ENCODE data around the gene HACD1.
"Not testable (repeated sequence)": the region's sequence is repeated elsewhere in the genome, so short reads cannot be mapped to it uniquely, and the experiment has no call there.

The HACD1 gene

DNA sequence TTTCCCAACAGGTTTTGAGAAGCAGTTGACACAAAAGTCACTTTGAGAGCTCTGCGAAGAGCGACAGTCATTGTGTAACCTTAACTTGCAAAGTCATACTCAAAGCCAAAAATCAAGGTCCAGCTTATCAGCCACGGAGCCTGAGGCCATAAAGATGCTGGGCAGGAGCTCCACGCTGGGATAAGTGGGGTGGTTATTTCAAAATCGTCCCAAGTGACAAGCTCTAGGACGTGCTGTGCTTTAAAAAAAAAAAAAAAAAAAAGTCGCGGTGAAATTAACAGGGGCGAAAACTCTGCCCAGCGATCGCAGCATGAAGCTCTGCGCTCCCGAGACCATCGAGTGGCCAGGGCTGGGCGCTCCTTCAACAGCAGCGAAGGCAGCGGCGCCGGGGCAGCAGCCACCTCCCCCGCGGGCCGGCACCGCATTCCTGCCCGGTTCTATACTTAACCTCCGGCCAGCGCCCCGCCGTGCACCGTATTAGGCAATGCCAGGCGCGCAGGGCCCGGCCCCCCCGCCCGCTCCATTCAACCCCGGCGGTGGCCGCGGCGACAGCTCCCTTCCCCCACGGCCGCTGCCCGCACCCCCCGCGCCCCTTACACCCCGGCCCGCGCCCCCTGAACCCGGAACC lies 657 bp downstream of the HACD1 start:
- Mint-ChIP-seq H3K4me1 (ENCODE audit: low read depth) (peaks cover 4% of the 10 kb centered on the region), H3K4me3 (peak overlapping the region; percentile 63), H3K36me3 (ENCODE audit: low read depth) (no peaks in the 10 kb centered on the region), H3K27ac (no peak overlapping the region), H3K27me3 (peaks cover 25% of the 10 kb centered on the region), H3K9me3 (no peaks in the 10 kb centered on the region)
- DNase-seq = peak; percentile 65

DNA sequence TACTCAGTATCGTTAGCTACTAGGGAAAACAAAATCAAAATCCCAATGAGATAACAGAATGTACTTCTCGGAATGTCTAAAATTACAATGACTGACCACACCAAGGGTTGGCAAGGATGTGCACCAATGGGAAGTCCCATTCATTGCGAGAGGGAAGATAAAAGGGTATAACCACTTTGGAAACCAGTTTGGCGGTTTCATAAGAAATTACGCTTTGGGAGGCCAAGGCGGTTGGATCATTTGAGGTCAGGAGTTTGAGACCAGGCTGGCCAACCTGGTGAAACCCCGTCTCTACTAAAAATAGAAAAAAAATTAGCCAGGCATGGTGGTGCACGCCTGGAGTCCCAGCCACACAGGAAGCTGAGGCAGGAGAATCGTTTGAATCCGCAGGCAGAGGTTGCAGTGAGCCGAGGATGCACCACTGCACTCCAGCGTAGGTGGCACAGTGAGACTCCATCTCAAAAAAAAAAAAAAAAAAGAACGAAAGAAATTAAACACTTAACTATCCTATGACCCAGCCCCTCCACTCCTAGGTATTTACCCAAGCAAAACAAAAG lies 7.6 kb downstream of the HACD1 start:
- H3K9me3 Mint-ChIP-seq = no peaks in the 10 kb centered on the region
- H3K27ac Mint-ChIP-seq = no peak overlapping the region
- no peaks in the 10 kb centered on the region for H3K27me3 Mint-ChIP-seq
- H3K4me1 Mint-ChIP-seq (ENCODE audit: low read depth) = peaks cover 2% of the 10 kb centered on the region
- DNase-seq = no peak
- H3K4me3 Mint-ChIP-seq = no peak overlapping the region
- no peaks in the 10 kb centered on the region for H3K36me3 Mint-ChIP-seq (ENCODE audit: low read depth)

DNA sequence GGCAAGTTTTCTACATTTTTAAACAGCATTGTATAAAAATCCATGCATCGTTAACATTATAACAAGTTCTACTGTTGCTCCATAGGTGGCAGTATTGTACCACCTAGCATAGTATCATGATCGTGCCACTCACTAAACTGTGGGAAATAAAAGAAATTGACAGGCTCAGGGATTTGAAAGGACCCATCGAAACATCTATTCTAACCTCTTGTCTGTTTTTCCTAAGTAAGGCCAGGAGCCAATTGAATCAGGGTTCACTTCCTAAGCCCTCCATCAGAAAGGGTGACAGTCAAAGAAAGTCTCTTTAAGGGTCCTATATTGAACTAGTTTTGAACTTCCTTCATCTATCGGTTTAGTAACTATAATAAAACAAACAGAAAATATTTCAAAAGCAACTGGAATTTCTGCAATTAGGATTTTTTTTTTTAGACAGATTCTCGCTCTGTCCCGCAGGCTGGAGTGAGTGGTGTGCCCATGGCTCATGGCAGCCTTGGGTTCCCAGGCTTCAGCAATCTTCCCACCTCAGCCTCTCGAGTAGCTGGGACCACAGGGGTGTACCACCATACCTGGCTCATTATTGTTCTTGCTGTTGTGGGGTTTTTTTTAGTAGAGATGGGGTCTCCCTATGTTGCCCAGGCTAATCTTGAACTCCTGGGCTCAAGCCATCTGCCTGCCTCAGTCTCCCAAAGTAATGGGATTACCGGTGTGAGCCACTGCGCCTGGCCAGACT lies 9.4 kb downstream of the HACD1 start:
- Mint-ChIP-seq H3K4me3 (no peak overlapping the region), H3K27me3 (no peaks in the 10 kb centered on the region), H3K36me3 (ENCODE audit: low read depth) (no peaks in the 10 kb centered on the region), H3K4me1 (ENCODE audit: low read depth) (peaks cover 2% of the 10 kb centered on the region), H3K9me3 (no peaks in the 10 kb centered on the region), H3K27ac (no peak overlapping the region)
- no peak for DNase-seq

- Mint-ChIP-seq H3K9me3 (no peaks in the 10 kb centered on the region), H3K36me3 (ENCODE audit: low read depth) (no peaks in the 10 kb centered on the region), H3K27me3 (no peaks in the 10 kb centered on the region), H3K4me1 (ENCODE audit: low read depth) (peaks cover 2% of the 10 kb centered on the region), H3K4me3 (no peak overlapping the region), H3K27ac (no peak overlapping the region)
- no peak for DNase-seq
Observed at GRCh38 chr10:17607060-17607459, 10.1 kb downstream of the HACD1 start.

DNA sequence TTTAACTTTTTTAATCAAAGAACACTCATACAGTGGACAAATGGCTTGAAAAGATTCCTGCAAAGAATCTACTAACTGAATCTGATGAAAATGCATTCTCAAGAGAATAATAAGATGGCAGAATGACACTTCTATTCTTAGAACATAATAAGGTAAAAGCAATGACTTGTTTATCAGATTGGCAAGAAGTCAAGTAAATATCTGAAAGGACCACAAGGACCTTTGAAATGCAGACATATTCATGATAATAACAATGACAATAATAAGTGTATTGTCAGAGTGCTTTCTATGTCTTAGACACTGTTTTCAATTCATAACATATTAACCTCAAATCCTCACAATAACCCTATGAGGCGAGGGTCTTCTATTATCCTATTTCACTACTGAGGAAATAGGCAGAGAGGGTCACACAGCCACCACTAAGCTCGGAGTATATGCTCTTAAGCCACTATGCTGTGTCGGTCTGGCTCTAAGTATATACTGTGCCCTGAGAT lies 10.6 kb downstream of the HACD1 start:
- H3K27me3 Mint-ChIP-seq = no peaks in the 10 kb centered on the region
- no peak for DNase-seq
- H3K36me3 Mint-ChIP-seq (ENCODE audit: low read depth) = no peaks in the 10 kb centered on the region
- peaks cover 2% of the 10 kb centered on the region for H3K4me1 Mint-ChIP-seq (ENCODE audit: low read depth)
- no peaks in the 10 kb centered on the region for H3K9me3 Mint-ChIP-seq
- H3K27ac Mint-ChIP-seq = no peak overlapping the region
- H3K4me3 Mint-ChIP-seq = no peak overlapping the region

- Mint-ChIP-seq H3K4me1 (ENCODE audit: low read depth) (peaks cover 2% of the 10 kb centered on the region), H3K36me3 (ENCODE audit: low read depth) (no peaks in the 10 kb centered on the region), H3K9me3 (no peaks in the 10 kb centered on the region), H3K27me3 (no peaks in the 10 kb centered on the region), H3K27ac (no peak overlapping the region), H3K4me3 (no peak overlapping the region)
- no peak for DNase-seq
Observed at GRCh38 chr10:17605936-17606335, 11.2 kb downstream of the HACD1 start.

- Mint-ChIP-seq H3K4me3 (no peak overlapping the region), H3K27me3 (no peaks in the 10 kb centered on the region), H3K9me3 (no peaks in the 10 kb centered on the region), H3K27ac (no peak overlapping the region), H3K4me1 (ENCODE audit: low read depth) (no peaks in the 10 kb centered on the region), H3K36me3 (ENCODE audit: low read depth) (no peaks in the 10 kb centered on the region)
- DNase-seq = no peak
Observed at GRCh38 chr10:17599089-17599488, 18.1 kb downstream of the HACD1 start.

DNA sequence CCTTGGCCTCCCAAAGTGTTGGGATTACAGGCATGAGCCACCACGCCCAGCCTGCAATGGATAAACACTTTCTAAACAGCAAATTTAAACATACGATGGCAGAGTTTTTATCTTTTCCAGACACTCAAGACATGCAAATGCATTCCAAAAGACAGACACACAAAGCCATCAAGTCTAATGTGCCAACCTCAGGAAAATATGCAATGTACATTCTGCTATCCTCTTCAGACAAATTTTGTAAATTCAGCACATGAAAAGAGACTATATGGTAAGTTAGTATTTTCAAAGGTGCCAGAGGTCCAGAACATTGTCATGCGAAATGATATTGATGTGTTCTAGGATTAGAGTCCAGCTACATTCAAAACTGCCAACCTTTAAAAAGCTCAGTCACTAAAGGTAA lies 19.8 kb downstream of the HACD1 start:
- no peaks in the 10 kb centered on the region for H3K36me3 Mint-ChIP-seq (ENCODE audit: low read depth)
- DNase-seq = no peak
- H3K4me3 Mint-ChIP-seq = no peak overlapping the region
- H3K27me3 Mint-ChIP-seq = no peaks in the 10 kb centered on the region
- no peaks in the 10 kb centered on the region for H3K4me1 Mint-ChIP-seq (ENCODE audit: low read depth)
- no peak overlapping the region for H3K27ac Mint-ChIP-seq
- no peaks in the 10 kb centered on the region for H3K9me3 Mint-ChIP-seq

DNA sequence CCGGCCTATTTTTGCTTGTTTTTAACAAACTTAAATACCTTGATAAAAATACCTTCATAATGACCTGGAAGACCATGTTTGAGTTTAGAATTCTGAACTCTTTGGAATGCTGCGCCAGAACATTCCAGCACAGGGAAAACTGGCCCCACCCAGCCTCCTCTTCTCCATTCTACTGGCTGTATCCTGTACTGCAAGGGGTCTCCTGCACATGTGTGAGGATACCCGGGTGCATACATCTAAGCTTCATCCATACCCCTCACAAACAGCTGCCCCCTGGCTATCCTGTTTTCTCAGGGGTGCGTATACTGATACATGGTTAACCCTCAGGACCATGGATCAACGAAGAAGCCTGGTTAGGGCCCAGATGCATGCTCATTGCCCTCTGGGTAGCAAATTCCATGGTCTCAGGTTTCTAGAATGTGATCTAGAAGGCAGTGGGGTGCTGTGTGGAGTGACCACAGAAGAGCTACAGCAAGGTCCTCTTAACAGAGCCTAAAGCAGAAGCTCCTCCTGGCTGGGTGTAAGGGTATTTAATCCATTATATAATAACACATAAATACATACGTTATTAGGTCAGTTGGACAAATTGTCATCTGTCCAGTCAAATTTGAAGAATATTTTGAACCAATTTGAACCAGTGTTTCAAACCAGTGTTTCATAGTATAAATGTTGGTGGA lies 26.1 kb downstream of the HACD1 start:
- Mint-ChIP-seq H3K9me3 (no peaks in the 10 kb centered on the region), H3K4me3 (no peak overlapping the region), H3K36me3 (ENCODE audit: low read depth) (no peaks in the 10 kb centered on the region), H3K4me1 (ENCODE audit: low read depth) (peaks cover 5% of the 10 kb centered on the region), H3K27me3 (no peaks in the 10 kb centered on the region), H3K27ac (no peak overlapping the region)
- DNase-seq = no peak

- DNase-seq; H3K27me3 Mint-ChIP-seq; H3K4me3 Mint-ChIP-seq; H3K27ac Mint-ChIP-seq; H3K36me3 Mint-ChIP-seq (ENCODE audit: low read depth); H3K9me3 Mint-ChIP-seq; H3K4me1 Mint-ChIP-seq (ENCODE audit: low read depth): not testable (repeated sequence)
Observed at GRCh38 chr10:17589316-17589715, 27.9 kb downstream of the HACD1 start.

DNA sequence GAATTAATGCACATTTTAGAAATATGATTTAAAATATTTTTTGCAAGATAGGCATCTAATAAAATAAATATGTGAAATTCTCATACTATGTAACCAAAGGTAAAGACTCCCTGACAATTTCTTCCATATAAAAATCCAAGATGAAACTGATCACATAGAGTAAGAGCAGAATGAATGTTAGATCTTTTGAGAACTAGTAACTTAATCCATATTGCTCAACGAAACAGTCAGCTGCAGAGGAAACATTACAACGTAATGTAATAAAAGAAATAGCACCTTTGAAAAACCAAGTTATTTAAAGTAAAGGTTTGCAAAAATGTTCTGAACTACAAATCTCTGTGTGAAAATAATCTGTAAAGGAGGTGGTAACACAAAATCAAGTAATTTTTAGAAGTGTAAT lies 28.8 kb downstream of the HACD1 start:
- no peak overlapping the region for H3K27ac Mint-ChIP-seq
- H3K4me3 Mint-ChIP-seq = no peak overlapping the region
- peaks cover 9% of the 10 kb centered on the region for H3K27me3 Mint-ChIP-seq
- H3K9me3 Mint-ChIP-seq = no peaks in the 10 kb centered on the region
- no peaks in the 10 kb centered on the region for H3K36me3 Mint-ChIP-seq (ENCODE audit: low read depth)
- peaks cover 5% of the 10 kb centered on the region for H3K4me1 Mint-ChIP-seq (ENCODE audit: low read depth)
- DNase-seq = no peak

GRCh38 chr10:17587321-17587720 lies 29.9 kb downstream of the HACD1 start:
- not testable (repeated sequence) for H3K9me3 Mint-ChIP-seq; H3K4me3 Mint-ChIP-seq; H3K4me1 Mint-ChIP-seq (ENCODE audit: low read depth); H3K27me3 Mint-ChIP-seq; H3K36me3 Mint-ChIP-seq (ENCODE audit: low read depth); DNase-seq; H3K27ac Mint-ChIP-seq

- no peak for DNase-seq
- Mint-ChIP-seq H3K4me3 (no peak overlapping the region), H3K4me1 (ENCODE audit: low read depth) (peaks cover 5% of the 10 kb centered on the region), H3K9me3 (no peaks in the 10 kb centered on the region), H3K27ac (no peak overlapping the region), H3K36me3 (ENCODE audit: low read depth) (no peaks in the 10 kb centered on the region), H3K27me3 (peaks cover 9% of the 10 kb centered on the region)
Observed at GRCh38 chr10:17586821-17587234, 30.3 kb downstream of the HACD1 start.

DNA sequence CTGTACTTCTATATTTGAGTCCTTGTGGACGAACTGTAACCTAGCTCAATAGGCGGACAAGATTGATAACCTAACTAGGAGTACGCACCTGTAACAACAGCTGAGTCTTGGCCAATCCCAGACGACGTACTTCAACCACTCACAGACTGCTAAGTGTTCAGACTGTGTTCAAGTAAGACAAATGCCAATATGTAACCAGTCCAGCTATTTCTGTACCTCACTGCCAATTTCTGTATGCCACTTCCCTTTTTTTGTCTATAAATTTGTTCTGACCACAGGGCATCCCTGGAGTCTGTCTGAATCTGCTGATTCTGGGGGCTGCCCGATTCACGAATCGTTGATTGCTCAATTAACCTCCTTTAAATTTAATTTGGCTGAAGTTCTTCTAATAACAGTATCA lies 32.2 kb downstream of the HACD1 start:
- no peak overlapping the region for H3K27ac Mint-ChIP-seq
- H3K4me1 Mint-ChIP-seq (ENCODE audit: low read depth) = peaks cover 5% of the 10 kb centered on the region
- no peaks in the 10 kb centered on the region for H3K36me3 Mint-ChIP-seq (ENCODE audit: low read depth)
- H3K4me3 Mint-ChIP-seq = no peak overlapping the region
- no peak for DNase-seq
- H3K27me3 Mint-ChIP-seq = peaks cover 9% of the 10 kb centered on the region
- H3K9me3 Mint-ChIP-seq = no peaks in the 10 kb centered on the region

GRCh38 chr10:17580885-17581284 lies 36.3 kb downstream of the HACD1 start:
- Mint-ChIP-seq H3K27ac (no peak overlapping the region), H3K4me3 (no peak overlapping the region), H3K9me3 (no peaks in the 10 kb centered on the region), H3K27me3 (peaks cover 9% of the 10 kb centered on the region), H3K4me1 (ENCODE audit: low read depth) (no peaks in the 10 kb centered on the region), H3K36me3 (ENCODE audit: low read depth) (no peaks in the 10 kb centered on the region)
- DNase-seq = no peak

All from activated T-cell treated with anti-CD3 and anti-CD28 coated beads, Interleukin-2, amount 50 U/mL, for 24 hours (primary cell).